GM23248 (cell line): ENCODE measurements around the gene SECISBP2L.

Experiments
- EZH2 ChIP-seq: fragments of 200-600 bp; sonication (generic); IDR thresholded peaks from 2 replicates; pipeline ENCODE4 v1.6.1; 2018; ENCODE audit warnings: antibody characterized with exemption, mild to moderate bottlenecking; ENCODE audit not compliant: insufficient read depth, poor library complexity, severe bottlenecking
- EZH2phosphoT487 ChIP-seq: fragments of 200-600 bp; sonication (generic); IDR thresholded peaks from 2 replicates; pipeline ENCODE4 v1.6.1; 2018; ENCODE audit warnings: antibody characterized with exemption, moderate library complexity, mild to moderate bottlenecking, low read depth; ENCODE audit not compliant: insufficient read depth

- TF ChIP-seq EZH2 (no peak), EZH2phosphoT487 (no peak)
Measured at GRCh38 chr15:48978638-48979037, 67.6 kb downstream of the SECISBP2L start.
